Measurements from ENCODE around the gene NCAM2.

Gene NCAM2

GRCh38 chr21:20997636-20998455 lies at the start of gene NCAM2:
Gene NCAM2, plus strand, starts transcription at chr21:20998409.
- DNase-seq, result peak; percentile 55 to 70

GRCh38 chr21:20949884-20950283 lies 48.3 kb upstream of the NCAM2 start:
- DNase-seq, result no peak

- no peak for DNase-seq
Observed at GRCh38 chr21:20965816-20966215, 32.4 kb upstream of the NCAM2 start.

GRCh38 chr21:20968391-20968790 lies 29.8 kb upstream of the NCAM2 start:
- no peak for DNase-seq

GRCh38 chr21:20970691-20971090 lies 27.5 kb upstream of the NCAM2 start:
- no peak for DNase-seq

GRCh38 chr21:20971296-20971921 lies 26.8 kb upstream of the NCAM2 start:
- DNase-seq, result peak in 1 of 2 donors; percentile 41

GRCh38 chr21:20994790-20995189 lies 3.4 kb upstream of the NCAM2 start:
- DNase-seq, result no peak

- no peak for DNase-seq
Observed at GRCh38 chr21:20996421-20997310, 1.5 kb upstream of the NCAM2 start.

GRCh38 chr21:20997311-20997635 lies 936 bp upstream of the NCAM2 start:
- DNase-seq, result no peak

- DNase-seq, result no peak
Observed at GRCh38 chr21:20998456-20998789, 214 bp downstream of the NCAM2 start.

- no peak for DNase-seq
Observed at GRCh38 chr21:20998886-20999285, 677 bp downstream of the NCAM2 start.

GRCh38 chr21:20999659-21000058 lies 1.4 kb downstream of the NCAM2 start:
- peak; percentile 22 to 37 for DNase-seq

GRCh38 chr21:21000591-21001175 lies 2.5 kb downstream of the NCAM2 start:
- no peak for DNase-seq

- DNase-seq, result no peak
Observed at GRCh38 chr21:21001591-21002100, 3.4 kb downstream of the NCAM2 start.

GRCh38 chr21:21002153-21002552 lies 3.9 kb downstream of the NCAM2 start:
- no peak for DNase-seq

- no peak for DNase-seq
Observed at GRCh38 chr21:21003701-21004100, 5.5 kb downstream of the NCAM2 start.

- no peak for DNase-seq
Observed at GRCh38 chr21:21007606-21008005, 9.4 kb downstream of the NCAM2 start.

- no peak for DNase-seq
Observed at GRCh38 chr21:21010228-21010627, 12.0 kb downstream of the NCAM2 start.

- no peak for DNase-seq
Observed at GRCh38 chr21:21010698-21011097, 12.5 kb downstream of the NCAM2 start.

GRCh38 chr21:21018821-21019220 lies 20.6 kb downstream of the NCAM2 start:
- DNase-seq, result no peak

GRCh38 chr21:21019681-21020080 lies 21.5 kb downstream of the NCAM2 start:
- DNase-seq, result no peak

- DNase-seq, result no peak
Observed at GRCh38 chr21:21025742-21026141, 27.5 kb downstream of the NCAM2 start.

GRCh38 chr21:21028275-21028820 lies 30.1 kb downstream of the NCAM2 start:
- DNase-seq, result no peak

All from stimulated activated CD4-positive, alpha-beta T cell treated with anti-CD3 and anti-CD28 coated beads, Interleukin-2, amount 100 ng/mL, for 24 hours (primary cell).